Ishikawa (cell line): ENCODE results near the gene ITFG1.

Experiments used
- CEBPB ChIP-seq: IDR thresholded peaks from 2 replicates; pipeline ENCODE4 v1.6.1; 2012
- EGR1 ChIP-seq: IDR thresholded peaks from 2 replicates; pipeline ENCODE4 v1.6.1; 2012
- NFIC ChIP-seq: IDR thresholded peaks from 2 replicates; pipeline ENCODE4 v1.6.1; 2012
- REST ChIP-seq: IDR thresholded peaks from 2 replicates; pipeline ENCODE4 v1.6.1; 2012; ENCODE audit warnings: low read depth, mild to moderate bottlenecking
- YY1 ChIP-seq: IDR thresholded peaks from 2 replicates; pipeline ENCODE4 v1.6.1; 2012; ENCODE audit warnings: low read depth
- ZBTB7A ChIP-seq: IDR thresholded peaks from 2 replicates; pipeline ENCODE4 v1.6.1; 2012; ENCODE audit warnings: low read depth

DNA sequence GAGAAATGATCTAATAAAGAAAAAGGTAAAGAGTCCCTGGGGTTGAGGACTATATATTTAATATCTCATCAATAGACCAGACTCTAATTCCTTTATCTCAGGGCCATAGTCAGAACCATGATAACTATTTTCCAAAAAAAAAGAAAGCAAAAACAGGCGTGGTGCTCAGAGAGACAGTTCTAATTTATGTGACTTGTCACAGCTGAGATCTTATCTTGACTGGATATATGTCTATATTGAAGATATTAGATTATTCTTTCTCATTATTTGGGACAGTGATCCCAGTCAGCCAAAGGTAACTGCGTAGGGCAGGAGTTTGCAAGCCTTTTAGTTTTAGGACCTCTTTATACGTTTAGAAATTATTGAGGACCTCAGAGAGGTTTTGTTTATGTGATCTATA lies 52.4 kb downstream of the ITFG1 start:
- TF ChIP-seq YY1 = no peak
- TF ChIP-seq EGR1 = no peak
- no peak for TF ChIP-seq NFIC
- no peak for TF ChIP-seq REST
- TF ChIP-seq CEBPB = no peak
- no peak for TF ChIP-seq ZBTB7A
